Measurements from ENCODE around the gene ATP5MC2.

ATP5MC2 gene

DNA sequence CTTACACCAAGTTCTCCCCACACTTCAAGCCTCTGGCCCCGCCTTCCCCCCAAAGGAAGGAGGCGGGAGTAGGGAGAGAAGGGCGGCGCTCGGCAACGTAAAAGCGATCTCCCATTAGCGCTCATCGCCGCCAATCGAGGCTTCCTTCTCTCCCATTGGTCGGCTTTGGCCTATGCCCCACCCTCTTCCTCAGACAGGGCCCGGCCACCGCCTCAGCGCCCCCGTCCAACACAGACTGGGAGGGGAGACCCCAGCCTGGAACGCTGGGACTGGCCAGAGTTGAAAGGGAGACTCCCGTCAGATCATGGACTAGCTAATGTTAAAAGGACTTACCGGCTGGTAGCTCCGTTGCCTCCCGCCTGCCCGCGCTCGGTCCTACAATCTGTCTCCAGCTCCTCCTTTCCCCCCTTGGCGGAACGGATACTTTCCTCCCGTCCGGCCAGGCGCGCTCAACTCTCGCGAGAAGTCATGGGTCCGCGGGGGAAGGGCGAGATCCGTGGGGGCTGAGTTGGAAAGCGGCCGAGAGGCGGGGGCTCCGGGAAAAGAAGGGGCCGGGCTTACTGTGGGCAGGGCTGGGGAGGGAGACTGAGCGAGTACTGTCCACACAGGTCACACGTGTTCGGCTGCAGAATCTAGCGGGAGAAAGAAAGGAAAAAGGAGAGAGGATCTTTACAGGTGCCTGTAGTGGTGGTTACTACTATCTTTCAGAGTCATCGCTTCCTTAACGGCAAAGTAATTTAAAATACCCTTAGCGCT lies 49.8 kb downstream of the ATP5MC2 start, which contains the start of gene ATF7:
TSS of gene ATF7 (minus strand) at position 437 of the 756 bp plus-strand sequence. CDS start 25,382 bp downstream, outside the sequence.
- peak; percentile 94 for DNase-seq (ENCODE audit: low read depth)
- H3K4me3 ChIP-seq (ENCODE audit: low read depth, low read length), result peak within 1 kb of the TSS; percentile 91
- TF ChIP-seq, protein P1, sequence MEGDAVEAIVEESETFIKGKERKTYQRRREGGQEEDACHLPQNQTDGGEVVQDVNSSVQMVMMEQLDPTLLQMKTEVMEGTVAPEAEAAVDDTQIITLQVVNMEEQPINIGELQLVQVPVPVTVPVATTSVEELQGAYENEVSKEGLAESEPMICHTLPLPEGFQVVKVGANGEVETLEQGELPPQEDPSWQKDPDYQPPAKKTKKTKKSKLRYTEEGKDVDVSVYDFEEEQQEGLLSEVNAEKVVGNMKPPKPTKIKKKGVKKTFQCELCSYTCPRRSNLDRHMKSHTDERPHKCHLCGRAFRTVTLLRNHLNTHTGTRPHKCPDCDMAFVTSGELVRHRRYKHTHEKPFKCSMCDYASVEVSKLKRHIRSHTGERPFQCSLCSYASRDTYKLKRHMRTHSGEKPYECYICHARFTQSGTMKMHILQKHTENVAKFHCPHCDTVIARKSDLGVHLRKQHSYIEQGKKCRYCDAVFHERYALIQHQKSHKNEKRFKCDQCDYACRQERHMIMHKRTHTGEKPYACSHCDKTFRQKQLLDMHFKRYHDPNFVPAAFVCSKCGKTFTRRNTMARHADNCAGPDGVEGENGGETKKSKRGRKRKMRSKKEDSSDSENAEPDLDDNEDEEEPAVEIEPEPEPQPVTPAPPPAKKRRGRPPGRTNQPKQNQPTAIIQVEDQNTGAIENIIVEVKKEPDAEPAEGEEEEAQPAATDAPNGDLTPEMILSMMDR (IDR thresholded peaks at IDR 0.05; ENCODE audit: control insufficient read depth, extremely low read depth, insufficient read depth), result no peak

DNA sequence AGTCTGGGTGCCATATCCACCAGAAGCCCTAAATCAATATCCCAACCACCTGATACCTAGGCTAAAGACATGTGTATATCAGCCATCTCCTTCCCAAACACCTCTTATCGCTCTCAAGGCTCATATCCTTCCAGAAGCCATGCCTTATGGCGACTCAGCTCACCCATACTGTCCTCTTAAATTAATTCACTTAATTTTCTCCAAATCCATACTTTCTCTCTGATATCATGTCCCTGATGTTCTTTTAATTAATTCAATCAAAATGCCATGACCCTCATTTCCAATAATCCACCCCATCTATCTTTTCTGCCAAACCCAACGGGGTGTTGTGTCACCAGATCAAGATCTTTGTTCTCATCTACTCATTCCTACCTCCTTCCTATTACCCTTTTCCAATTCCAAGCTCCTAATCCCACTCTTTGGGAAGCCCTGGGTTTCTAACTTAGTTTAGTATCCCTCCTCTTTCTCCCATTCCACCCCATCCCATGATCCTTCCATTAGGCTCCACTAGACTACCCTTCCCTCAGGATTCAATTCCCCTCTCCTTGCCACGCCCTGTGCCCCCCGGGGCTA lies 50.4 kb downstream of the ATP5MC2 start:
- TF ChIP-seq, protein P1 (IDR thresholded peaks at IDR 0.05; ENCODE audit: control insufficient read depth, extremely low read depth, insufficient read depth), result no peak
- DNase-seq (ENCODE audit: low read depth), result no peak
- peak overlapping the region; percentile 91 for H3K4me3 ChIP-seq (ENCODE audit: low read depth, low read length)

DNA sequence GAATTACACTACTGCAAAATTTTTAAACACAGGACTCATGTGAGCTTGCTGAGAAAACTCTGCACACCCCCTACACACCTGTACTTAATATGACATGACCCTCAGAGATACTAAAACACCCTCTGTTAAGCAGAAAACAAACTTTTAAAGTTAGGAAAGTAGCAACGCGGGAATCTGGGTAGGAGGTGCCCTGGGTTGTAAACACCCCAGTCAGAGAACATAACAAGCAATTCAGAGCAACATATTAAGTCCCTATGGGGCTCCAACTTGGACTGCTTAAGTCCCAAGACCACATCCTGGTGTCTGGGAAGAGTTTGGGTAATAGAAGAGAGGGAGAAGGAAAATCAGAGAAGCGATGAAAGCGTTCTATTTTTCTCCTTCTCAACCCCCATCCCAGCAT lies 50.9 kb downstream of the ATP5MC2 start:
- TF ChIP-seq, protein P1 (IDR thresholded peaks at IDR 0.05; ENCODE audit: control insufficient read depth, extremely low read depth, insufficient read depth), result no peak
- H3K4me3 ChIP-seq (ENCODE audit: low read depth, low read length), result peak overlapping the region; percentile 91
- DNase-seq (ENCODE audit: low read depth), result no peak

DNA sequence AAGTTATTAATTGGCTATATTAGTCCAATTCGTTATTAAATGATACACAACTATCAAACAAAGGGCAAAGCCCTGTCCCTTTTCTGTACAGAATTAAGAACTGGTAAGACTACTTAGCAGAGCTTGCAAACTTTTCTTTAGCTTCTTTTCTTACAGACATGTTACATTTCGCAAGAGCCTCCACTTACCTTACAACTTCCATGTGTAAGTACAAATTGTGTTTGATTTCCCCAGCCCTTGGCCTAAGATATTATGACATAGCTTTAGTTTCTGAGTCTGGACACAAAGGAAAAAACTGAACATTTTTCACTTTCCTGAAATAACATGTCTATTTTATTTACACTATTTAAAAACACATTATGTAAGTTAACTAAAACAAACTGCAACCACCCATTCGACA lies 51.4 kb downstream of the ATP5MC2 start:
- H3K4me3 ChIP-seq (ENCODE audit: low read depth, low read length), result peak overlapping the region; percentile 91
- TF ChIP-seq, protein P1 (IDR thresholded peaks at IDR 0.05; ENCODE audit: control insufficient read depth, extremely low read depth, insufficient read depth), result no peak
- no peak for DNase-seq (ENCODE audit: low read depth)

DNA sequence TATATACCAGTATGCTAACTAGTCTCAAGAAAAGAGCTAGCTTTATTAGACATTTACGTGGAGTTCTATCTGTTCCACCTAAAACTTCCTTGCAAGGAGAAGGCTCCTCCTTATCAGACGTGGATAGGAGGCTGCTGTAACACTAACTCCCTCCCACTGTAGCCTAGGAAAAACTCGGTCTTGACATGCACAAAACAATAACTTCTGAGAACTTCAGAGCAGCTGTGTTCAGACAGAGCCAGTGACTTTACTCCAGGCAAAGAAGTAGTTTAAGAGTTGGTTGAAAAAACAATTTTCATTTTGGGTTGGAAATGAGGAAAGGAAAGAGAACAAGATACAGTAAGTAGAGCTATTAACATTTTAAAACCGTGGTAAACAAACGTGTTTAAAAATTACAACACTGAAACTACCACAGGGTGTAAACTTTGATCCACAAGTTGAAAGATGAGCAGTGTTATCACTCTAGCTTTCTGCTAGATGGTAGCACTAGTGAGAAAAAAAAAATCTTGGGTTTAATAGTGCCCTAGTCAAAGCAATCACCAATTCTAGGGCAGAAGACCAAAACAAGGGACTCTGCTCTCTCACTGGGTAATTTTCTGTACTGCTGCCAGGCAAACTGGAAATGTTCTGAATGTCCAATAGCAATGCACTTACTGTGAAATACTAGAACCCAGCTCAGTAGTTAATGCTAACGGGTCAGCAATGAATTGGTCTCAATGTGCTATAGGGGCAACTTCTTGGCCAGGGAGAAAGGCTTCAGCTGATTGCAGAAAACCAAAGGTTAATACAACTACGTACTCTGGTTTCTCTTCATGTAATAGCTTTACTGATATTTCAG lies 52.1 kb downstream of the ATP5MC2 start:
- peak overlapping the region; percentile 91 for H3K4me3 ChIP-seq (ENCODE audit: low read depth, low read length)
- DNase-seq (ENCODE audit: low read depth), result no peak
- TF ChIP-seq, protein P1 (IDR thresholded peaks at IDR 0.05; ENCODE audit: control insufficient read depth, extremely low read depth, insufficient read depth), result no peak

DNA sequence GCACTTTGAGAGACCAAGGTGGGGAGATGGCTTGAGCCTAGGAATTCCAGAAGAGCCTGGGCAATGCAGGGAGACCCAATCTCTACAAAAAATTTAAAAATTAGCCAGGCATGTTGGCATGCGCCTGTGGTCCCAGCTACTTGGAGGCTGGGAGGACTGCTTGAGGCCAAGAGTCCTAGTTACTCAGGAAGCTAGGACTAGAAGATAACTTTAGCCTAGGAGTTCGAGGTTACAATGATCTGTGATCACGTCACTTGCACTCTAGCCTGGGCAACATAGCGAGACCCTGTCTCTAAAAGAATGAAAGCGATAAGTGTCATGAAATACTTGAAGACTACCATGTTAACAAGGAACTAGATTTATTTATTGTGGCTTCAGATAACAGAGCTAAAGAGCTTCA lies 53.2 kb downstream of the ATP5MC2 start:
- DNase-seq (ENCODE audit: low read depth), result no peak
- TF ChIP-seq, protein P1 (IDR thresholded peaks at IDR 0.05; ENCODE audit: control insufficient read depth, extremely low read depth, insufficient read depth), result no peak
- H3K4me3 ChIP-seq (ENCODE audit: low read depth, low read length), result no peak overlapping the region
